Measurements from ENCODE around the gene CLEC2L. TPM values are rescaled to one million over a fixed set of nuclear protein-coding genes. Genes with fewer than 3 reads are reported as not detected.

The CLEC2L gene
- total RNA-seq, 1 donor from 2014 or later: not detected

- TF ChIP-seq CTCF (IDR thresholded peaks at IDR 0.05): no peak
- no peaks in the 10 kb centered on the region for H3K9me3 ChIP-seq
- DNase-seq (no peak), ATAC-seq (peak; percentile 90)
- H3K4me3 ChIP-seq: no peak overlapping the region
- no peaks in the 10 kb centered on the region for H3K27me3 ChIP-seq
- H3K4me1 ChIP-seq: no peaks in the 10 kb centered on the region
- no peak overlapping the region for H3K27ac ChIP-seq
- intact Hi-C loops (cut with DNase I): no loop called here
- peaks cover 61% of the 10 kb centered on the region for H3K36me3 ChIP-seq
Measured at GRCh38 chr7:139588632-139589031, 65.1 kb downstream of the CLEC2L start.

- TF ChIP-seq CTCF (IDR thresholded peaks at IDR 0.05): no peak
Measured at GRCh38 chr7:139589474-139589873, 66.0 kb downstream of the CLEC2L start.

GRCh38 chr7:139591550-139592195, 68.2 kb downstream of the CLEC2L start:
- peaks cover 74% of the 10 kb centered on the region for H3K36me3 ChIP-seq

More at GRCh38 chr7:139589474-139589873, 66.0 kb downstream of the CLEC2L start:
- ATAC-seq (no peak), DNase-seq (no peak)
- intact Hi-C loops (cut with DNase I): no loop called here
- H3K9me3 ChIP-seq: no peaks in the 10 kb centered on the region
- peaks cover 61% of the 10 kb centered on the region for H3K36me3 ChIP-seq
- H3K4me1 ChIP-seq: no peaks in the 10 kb centered on the region
- H3K4me3 ChIP-seq: no peak overlapping the region
- no peaks in the 10 kb centered on the region for H3K27me3 ChIP-seq
- H3K27ac ChIP-seq: no peak overlapping the region

GRCh38 chr7:139592801-139593461, 69.4 kb downstream of the CLEC2L start:
- H3K4me1 ChIP-seq: no peaks in the 10 kb centered on the region
- no peak for TF ChIP-seq CTCF (IDR thresholded peaks at IDR 0.05)
- intact Hi-C loops (cut with DNase I): no loop called here
- DNase-seq (no peak), ATAC-seq (no peak)
- no peak overlapping the region for H3K27ac ChIP-seq
- no peaks in the 10 kb centered on the region for H3K27me3 ChIP-seq
- peaks cover 78% of the 10 kb centered on the region for H3K36me3 ChIP-seq
- no peak overlapping the region for H3K4me3 ChIP-seq
- H3K9me3 ChIP-seq: no peaks in the 10 kb centered on the region

More at GRCh38 chr7:139591550-139592195, 68.2 kb downstream of the CLEC2L start:
- Histone ChIP-seq H3K4me1 (no peaks in the 10 kb centered on the region), H3K27ac (no peak overlapping the region), H3K9me3 (no peaks in the 10 kb centered on the region), H3K4me3 (no peak overlapping the region), H3K27me3 (no peaks in the 10 kb centered on the region)
- ATAC-seq (no peak), DNase-seq (no peak)
- intact Hi-C loops (cut with DNase I): no loop called here
- TF ChIP-seq CTCF (IDR thresholded peaks at IDR 0.05): no peak

GRCh38 chr7:139594090-139594489, 70.6 kb downstream of the CLEC2L start:
- H3K4me1 ChIP-seq: no peaks in the 10 kb centered on the region
- peaks cover 88% of the 10 kb centered on the region for H3K36me3 ChIP-seq
- intact Hi-C loops (cut with DNase I): no loop called here
- H3K4me3 ChIP-seq: no peak overlapping the region
- no peak overlapping the region for H3K27ac ChIP-seq
- no peaks in the 10 kb centered on the region for H3K27me3 ChIP-seq
- DNase-seq (no peak), ATAC-seq (no peak)
- no peaks in the 10 kb centered on the region for H3K9me3 ChIP-seq
- TF ChIP-seq CTCF (IDR thresholded peaks at IDR 0.05): no peak

Other genes starting within 250 kb of the CLEC2L start
- 11.4 TPM for gene FMC1, start 182.3 kb upstream of the CLEC2L start, total RNA-seq
- gene LUC7L2, start 163.8 kb upstream of the CLEC2L start, total RNA-seq: 79.5 TPM
- gene KLRG2, start 40.0 kb upstream of the CLEC2L start, total RNA-seq: 6.5 TPM